CD4-positive, alpha-beta T cell treated with Interleukin-15 for 4 hours (primary cell): ENCODE results near the gene ORC1.
A peak's percentile ranks its signal among the peaks of the same experiment; 100 is the strongest.
"Not testable (repeated sequence)": the region's sequence is repeated elsewhere in the genome, so short reads cannot be mapped to it uniquely, and the experiment has no call there.

ENCODE experiments used
- DNase-seq: peaks from one replicate; pipeline ENCODE4 v3.0.0-alpha.2; 2020; ENCODE audit warnings: low spot score

The ORC1 gene

DNA sequence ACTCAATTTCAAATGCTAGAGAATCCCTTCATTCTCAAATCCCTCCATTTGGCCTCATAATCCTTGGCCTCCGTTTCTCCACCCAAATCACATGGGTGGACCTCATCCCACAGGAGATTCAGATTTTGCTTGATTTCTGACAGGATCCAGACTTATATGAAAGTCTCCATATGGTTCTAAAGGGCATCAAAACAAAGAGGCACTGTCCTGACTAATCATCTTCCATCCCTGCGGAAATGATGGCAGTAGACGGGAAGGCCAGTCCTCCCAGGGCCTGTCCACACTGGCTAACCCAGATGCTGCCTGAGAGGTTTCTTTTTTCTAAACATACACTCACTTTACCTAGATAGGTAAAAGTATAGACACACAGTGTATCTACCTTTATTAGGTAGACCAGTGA, 18.8 kb downstream of the ORC1 start:
- no peak for DNase-seq

DNA sequence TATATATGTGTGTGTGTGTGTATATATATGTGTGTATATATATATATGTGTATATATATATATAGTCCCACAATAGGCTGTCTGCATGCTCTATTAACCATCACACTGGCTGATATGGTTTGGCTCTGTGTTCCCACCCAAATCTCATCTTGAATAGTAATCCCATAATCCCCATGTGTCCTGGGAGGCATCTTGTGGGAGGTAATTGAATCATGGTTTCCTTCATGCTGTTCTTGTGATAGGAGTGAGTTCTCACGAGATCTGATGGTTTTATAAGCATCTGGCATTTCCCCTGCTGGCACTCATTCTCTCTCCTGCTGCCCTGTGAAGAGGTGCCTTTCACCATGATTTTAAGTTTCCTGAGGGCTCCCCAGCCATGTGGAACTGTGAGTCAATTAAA, 34.4 kb downstream of the ORC1 start:
- not testable (repeated sequence) for DNase-seq

DNA sequence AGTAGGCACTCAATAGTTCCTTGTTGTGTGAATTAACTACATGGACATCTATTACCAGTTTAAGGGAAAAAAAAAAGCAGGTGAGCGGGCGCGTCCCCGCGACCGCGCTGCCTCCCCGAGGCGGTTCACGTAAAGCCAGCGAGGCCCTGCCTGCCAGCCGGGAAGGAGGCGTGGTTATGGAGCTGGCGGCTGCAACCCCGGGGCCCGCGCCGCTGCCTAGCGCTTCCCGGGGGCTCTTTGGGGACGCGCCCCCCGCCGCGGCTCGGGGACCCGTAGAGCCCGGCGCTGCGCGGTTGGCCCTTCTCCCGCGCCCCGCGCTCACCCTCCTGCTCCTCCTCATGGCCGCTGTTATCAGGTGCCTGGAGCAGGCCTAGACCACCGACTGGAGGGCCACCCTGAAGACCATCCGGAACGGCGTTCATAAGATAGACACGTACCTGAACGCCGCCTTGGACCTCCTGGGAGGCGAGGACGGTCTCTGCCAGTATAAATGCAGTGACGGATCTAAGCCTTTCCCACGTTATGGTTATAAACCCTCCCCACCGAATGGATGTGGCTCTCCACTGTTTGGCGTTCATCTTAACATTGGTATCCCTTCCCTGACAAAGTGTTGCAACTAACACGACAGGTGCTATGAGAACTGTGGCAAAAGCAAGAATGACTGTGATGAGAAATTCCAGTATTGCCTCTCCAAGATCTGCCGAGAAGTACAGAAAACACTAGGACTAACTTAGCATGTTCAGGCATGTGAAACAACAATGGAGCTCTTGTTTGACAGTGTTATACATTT, 35.6 kb downstream of the ORC1 start:
- peak; percentile 53 for DNase-seq

DNA sequence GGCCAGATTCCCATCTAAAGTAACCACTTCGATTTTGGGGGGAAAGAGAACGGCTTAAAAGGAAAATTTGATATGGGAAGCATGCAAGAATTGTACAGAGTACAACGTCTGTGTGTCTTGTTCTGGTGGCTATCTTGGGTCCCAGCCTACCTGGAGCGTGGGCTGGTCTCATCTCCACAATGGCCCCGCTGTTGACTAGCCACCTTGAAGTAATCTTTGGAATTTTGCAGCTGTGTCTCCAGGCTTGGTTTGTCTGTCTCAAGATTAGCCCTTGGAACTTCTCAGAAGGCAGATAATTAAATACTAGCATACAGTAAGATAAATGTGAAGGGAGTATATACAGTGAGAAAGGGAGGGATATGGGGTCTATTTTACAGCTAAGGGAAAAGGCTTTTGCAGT, 37.0 kb downstream of the ORC1 start:
- DNase-seq, result no peak

DNA sequence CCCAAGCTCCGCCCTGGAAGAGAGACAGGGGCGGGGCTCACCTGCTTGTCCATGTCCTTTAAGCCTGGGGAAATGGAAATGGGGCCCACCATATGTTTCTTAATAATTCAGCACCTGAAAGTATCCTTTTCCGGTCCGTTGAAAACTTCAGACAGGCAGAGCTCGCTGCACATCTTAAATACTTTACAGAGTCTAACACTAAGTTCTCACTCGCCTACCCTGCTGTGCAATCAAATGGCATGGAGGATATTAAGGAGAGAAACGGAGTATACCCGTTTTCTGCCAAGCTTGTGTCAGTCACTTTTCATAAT, 37.8 kb downstream of the ORC1 start:
- DNase-seq, result no peak

DNA sequence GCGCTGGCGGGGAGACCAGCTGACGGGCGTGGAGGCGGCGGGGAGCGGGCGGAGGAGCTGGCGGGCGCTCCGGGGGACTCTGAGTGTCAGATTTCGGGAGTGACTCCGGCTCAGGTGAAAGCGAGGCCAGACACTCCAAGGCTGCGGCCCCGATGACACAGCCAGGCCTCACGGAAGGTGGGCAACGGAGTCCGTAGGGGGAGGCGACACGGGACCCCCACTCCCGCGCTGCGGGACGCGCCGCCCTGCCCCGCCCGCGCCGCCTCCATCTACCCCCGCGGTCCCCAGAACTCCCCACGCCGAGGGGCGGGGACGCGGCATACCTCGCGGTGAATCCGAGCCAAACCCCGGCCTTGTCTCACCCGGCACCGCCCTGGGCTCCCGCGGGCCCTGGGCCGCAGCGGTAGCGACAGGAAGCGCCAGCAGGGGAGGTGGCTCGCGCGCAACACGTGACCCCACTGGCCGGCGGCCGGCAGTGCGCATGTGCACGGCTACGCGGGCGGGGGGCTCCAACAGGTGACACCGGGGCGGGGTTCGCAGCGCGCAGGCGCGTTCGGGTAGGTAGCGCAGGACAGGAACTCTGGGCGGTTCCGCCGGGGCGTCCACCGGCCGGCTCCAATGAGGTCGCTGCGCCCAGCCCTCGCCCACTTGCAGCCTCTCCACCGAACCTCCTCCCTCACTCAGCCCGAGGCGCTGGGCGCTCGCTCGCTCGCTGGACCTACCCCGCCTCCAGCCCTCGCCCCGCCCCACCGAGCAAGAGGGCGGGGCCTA, 38.3 kb downstream of the ORC1 start, which contains the start of gene CC2D1B:
CC2D1B (minus strand) TSS at position 460 of the 771 bp plus-strand sequence. CDS start 1,585 bp downstream, outside the sequence.
- DNase-seq, result peak; percentile 100

DNA sequence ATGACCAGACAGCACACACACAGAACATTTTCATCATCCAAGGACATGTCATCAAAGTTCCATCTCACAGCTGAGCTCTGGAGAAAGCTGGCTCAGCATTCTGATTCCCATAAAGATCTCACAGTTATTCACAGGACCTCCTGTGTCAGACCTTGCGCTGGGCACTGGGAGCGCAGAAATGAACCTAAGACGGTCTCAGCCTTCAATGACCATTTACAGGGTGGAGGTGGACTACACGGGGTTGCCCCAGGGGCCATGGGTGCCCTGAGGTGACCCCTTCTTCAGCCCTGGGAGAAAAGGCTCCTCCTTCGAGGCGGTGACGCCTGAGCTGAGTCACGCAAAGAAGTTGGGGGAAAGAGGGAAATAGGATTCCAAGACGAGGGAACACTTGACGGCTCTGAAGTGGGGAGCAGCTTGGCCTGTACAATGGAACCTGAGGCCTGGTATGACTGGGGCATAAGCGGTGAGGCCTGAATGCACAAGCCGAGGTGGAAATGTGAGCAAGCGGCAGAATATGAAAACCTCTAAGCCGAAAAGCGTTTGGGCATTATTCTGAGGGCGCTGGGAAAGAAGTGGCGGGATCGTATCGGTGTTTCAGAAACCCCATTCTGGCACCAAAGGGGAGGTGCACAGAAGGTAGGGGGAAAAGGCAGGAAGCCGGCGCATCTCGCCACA, 39.0 kb downstream of the ORC1 start:
- DNase-seq, result peak; percentile 53

DNA sequence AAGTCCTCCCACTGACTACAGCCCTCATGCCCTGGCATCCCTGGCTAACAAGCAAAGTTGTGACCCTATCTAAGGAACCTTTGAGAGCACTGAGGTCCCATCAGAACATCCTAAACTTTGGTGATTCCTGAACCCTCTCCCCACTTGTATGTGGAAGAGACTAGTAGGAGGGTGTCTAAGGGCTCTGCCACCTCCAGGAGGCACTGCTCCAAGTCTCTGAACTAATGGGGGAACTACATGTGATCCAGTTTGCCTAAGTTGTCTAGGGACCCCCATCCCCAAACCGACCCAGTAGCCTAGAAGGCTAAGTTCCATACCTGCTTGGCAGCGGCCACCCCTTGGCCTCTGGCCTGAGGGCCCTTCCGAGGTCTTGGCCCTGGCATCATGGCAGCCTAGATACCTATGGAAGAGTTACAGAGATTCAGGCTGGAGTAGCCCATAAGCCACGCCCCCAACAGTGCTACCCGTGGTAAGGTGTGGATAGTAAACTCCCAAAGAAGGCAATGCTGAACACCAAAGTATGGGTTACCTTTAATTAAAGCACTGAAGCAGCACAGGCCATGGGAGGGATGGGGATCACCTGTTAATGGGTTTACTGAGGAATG, 39.9 kb downstream of the ORC1 start:
- DNase-seq, result no peak

DNA sequence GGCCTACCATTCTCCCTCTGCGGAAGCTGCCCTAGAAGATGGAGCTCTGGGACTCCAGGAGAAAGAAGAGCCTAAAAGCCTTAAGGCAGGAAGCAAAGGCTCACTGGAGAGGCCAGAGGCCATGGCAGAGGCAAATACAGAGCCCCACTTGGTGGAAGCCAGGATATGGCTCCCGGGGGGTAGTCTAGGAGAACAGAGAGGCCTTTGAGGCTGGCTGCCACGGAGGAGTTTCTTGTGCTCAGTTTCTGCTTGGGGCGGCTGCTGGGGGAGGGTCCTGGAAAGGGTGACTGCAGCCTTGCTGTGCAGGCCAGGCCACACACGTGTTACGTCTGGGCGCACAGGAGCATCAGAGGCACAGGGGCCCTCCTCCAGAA, 43.6 kb downstream of the ORC1 start:
- DNase-seq, result no peak

DNA sequence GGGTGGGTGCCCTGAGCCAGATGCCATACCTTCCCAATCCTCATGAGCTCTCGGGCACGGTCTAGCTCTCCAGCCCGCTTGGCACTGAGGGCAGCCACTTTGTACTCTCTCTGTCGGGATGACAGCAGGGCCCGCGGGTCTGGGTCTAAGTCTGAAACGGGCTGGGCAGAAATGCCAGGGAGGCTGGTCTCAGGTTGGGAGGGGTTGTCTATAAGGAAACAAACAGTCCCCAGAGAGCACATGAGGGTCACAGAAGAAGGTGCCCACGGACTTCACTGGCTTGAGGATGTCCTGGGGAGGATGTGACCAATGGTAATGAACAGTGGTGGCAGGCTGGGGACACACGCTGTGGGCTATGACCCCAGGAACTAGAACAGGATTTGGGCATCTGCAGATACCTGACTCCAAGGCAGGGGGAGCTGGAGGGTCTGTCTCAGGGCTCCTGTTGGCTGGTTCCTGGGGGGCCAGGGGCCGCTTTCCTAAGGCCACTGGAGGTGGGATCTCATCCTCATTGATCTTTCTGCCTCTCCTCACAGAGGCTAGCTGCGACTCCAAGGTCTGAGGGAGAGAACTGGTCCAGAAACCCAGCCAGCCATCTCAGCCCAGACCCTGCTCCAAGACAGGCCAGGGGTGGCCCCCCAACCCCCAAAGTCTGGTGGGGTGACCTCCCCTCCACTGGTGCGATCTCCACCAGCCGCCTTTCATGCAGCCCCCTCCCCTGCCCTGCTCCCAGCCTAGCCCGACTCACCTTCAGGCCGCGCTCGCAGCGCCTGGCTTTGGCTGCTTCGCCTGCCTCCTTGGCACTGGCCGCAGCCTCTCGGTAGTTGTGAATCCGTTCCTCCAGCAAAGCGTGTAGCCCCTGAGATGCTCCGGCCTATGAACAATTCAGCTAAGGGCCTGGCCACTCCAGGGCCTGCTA, 44.3 kb downstream of the ORC1 start:
- no peak for DNase-seq

DNA sequence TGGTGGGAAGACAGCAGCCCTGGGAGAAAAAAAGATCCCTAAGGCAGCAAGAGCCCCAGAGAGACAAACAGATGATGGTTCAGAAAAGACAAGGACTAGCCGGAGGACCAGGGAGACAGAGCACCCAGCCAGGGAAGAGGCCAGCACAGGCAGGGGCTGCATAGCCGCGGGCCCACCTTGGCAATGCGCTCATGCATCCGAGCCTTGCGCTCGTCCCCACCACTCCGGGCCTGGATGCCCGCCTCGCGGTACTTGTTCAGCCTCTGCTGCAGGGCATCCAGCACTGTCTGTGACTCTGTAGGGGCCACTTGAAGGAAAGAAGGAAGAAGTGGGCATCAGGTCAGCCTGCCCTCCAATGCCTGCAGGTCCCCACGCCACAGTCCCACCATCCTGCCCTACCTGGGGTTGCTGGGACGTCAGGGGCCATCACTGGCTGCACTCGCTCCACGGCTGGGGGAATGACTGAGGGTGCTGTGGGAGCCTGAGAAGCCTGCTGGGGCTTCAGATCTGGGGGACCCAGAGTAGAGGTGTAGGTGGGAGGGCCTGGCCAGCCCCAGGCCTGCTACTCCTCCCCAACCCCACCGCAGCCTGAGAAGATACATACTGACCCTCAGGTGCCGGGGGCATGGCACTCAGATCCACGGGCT, 45.2 kb downstream of the ORC1 start:
- DNase-seq, result no peak

DNA sequence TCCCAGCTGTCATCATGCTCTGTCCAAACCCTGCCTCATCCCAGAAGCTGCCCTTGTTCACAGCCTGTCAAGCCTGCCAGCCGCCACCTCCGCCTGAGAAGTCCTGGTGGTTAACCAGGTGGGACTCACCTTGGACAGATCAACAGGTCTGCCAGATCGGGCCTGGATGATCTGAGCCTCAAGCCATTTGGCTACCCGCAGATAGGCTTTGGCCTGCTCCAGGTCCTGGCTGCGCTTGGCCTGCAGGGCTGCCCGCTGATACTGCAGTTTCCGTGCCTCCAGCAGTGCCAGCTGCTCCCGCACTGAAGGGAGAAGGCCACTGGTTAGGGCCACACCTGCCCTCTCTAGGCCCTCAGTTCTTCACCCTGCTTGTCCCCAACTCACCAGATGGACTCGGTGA, 46.8 kb downstream of the ORC1 start:
- no peak for DNase-seq

DNA sequence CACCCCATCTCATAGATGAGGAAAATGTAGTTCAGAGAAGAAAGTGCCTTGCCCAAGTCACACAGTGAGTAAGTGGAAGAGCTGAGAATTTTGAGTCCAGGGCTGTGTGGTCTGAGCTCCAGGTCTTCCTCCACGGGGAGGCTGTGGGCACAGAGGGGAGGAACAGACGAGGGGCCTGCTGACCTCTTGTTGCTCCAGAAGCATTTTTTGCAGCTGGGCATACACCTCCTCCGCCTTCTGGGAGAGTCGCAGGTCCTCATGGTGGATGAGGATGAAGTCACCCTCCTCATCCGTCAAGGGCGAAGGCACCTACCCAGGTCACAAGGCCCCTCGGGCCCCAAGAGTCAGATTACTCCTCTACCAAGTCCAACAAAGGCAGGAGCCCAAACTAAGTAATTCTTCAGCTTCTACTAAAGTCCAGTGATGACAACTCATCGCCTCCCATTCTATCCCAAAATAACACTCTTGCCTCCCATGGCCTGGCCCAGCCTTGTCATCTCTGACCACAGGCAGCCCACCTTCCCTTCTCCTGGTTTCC, 47.3 kb downstream of the ORC1 start:
- DNase-seq, result no peak

DNA sequence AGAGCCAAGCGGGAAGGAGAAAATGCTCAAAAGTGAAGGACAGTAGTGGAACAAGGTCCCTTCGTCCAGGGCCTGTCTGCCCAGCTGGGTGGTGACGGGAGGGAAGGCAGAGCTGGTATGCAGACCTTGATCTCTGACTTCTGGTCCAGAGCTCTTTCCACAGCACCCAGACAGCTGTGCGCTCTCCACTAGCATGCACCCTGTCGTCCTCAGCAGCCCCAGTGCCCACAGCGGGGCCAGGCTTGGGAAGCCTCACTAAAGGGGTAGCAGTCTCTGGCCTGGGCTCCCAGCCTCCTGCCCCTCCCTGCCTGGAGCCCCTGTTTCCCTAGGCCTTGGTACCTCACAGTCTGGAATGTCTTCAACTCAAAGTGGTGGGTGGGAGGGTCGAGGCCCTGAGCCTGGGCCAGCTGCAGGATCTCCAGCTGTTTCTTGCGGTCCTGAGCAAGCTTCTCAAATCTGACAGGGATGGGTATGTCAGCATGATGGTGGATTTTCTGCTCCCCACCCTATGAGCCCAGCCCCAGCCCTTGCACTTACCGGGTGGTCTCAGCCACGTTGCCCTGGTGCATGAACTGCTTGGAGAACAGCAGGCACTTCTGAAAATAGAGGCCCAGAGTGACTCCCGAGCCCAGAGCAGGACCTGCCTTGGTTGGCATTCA, 48.2 kb downstream of the ORC1 start:
- no peak for DNase-seq

DNA sequence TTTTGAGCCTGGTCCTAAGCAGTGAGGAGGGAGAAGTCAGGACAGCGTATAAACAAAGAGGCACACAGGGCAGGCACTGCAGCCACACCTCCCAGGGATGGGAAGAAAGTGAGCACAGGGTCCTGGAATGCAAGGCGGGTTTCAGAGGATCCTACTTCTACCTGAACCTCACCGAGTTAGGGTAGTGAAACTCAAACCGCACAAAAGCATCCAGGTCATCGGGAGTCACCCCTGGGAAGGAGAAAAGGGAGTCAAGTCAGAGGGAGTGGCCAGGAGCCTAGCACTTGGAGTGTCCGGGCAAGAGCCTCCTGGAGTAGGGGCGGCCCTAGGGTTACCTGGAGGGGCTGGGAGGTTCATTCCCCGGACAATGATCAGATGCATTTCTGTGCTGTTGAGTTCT, 48.8 kb downstream of the ORC1 start:
- no peak for DNase-seq

DNA sequence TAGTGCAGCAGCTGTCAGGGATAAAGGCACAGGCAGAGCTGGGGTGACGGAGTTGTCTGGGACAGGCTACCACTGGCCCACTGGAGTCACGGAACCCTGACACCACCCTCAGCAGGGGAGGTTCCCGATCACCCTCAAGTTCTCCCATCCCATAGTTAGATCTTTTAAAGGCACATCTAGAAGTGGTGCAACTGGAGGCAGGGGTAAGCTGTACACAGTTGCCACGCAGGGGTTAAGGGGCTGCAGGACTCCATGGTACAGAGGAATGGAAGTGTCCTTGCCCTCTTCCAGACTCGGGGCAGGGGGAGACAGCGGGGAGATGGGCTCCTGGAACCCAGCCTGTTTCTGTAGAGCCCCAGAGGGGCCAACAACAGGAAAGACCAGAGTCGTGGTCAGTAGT, 51.5 kb downstream of the ORC1 start:
- DNase-seq, result no peak

DNA sequence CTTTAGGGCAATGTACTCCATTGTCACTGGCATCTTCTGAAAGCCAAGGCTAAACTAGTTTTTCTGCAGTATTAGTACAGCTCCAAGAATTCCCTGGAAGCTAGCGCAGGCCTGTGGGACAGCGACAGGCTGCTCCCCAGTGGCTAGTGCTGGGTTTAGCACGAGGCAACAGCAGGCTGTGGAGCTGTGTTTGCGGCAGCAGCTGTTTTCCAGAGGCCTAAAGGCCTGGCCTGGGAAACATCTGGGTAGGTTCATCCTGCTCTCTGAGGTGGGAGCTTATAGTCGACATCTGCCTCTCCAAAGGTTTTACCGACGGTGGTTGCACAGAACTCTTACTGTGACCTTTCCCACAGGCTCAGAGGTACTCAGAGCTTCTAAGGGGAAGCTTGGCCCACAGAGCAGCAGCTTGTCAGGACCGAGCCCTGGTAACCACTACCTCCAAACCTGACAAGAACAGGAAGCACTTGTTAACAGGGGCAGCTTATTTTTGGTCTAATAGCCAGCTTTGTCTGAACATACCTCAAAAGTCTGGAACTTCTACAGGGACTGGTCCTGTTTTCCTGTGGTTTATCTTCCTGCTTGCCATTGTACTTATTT, 55.4 kb downstream of the ORC1 start:
- DNase-seq, result no peak

DNA sequence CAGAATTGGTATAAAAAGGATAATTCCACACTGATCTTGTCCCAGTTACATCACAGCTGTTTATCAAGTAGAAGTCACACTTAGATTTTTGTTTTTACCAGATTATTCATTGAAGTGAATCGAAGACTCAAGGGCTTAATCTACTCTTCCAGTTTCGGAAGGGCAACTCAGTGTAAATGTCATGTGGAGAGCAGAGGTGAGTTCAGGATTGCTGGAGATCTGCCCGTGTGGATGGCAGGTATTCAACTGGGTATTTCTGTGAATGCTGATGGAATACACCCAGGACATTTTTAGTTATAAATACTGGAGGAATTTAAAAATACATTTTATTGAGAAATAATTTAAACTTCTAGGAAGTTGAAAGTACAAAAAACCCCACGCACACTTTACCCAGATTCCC, 57.6 kb downstream of the ORC1 start:
- no peak for DNase-seq

DNA sequence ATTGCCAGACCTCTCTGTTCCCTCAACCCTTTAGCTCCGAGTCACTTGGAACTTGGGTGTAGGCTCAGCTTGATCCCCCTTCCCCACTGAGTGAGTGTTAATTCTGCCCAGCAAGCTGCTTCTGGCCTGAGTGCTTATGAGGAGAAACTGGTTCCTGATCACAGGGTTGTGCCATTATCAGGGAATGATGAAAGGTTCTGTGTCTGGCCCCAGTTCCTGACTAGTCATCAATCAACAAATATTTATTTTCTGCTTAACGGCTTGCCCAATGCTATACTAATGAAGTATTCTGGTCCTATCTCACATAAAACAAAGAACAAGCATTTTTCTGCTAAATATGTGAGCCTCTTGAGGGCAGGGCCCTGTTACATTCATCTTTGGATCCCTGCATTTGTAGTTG, 59.0 kb downstream of the ORC1 start:
- no peak for DNase-seq

DNA sequence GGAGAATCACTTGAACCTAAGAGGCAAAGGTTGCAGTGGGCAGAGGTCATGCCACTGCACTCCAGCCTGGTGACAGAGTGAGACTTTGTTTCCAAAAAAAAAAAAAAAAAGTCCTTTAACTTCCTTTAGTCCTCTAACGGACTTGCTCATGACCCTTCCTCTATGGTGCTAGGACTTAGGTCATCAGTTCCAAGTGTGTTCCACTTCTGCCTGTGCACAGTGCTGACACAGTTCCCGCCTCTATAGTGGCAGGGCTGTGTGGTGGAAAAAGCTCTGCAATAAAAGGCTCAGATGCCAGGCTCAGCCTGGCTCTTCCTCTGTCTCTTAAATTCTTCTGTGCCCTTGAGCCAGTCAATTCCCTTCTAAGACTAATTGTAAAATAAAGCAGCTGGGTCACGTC, 60.2 kb downstream of the ORC1 start:
- DNase-seq, result no peak
